ENCODE data around the gene TBRG4. TPM values are rescaled to one million over a fixed set of nuclear protein-coding genes. Genes with fewer than 3 reads are reported as not detected.

Gene TBRG4
- total RNA-seq, 4 donors from 2014 or later, result 83.4 to 140 (median 105) TPM

DNA sequence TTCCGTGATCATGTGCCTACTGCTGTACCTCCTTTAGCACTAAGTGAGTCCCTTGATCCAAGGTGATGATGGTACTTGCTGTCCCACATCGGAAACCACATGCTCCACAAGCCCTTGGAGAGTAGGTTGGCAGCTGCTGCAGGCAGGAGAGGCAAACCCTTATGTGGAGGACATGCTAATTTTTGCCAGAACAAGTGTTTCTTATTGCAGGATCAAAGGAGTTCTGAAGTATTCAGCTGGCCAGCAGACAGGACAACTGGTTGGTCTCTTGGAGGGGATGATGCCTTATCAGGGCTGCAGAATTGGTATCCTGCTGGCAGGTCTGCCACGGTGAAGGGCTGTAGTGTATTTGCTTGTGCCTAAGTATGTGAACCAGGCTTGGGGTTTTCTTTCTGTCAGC is 59.5 kb downstream of the TBRG4 start:
- no peaks in the 10 kb centered on the region for H3K36me3 ChIP-seq
- in situ Hi-C loops (cut with MboI; ENCODE audit: low pct_ligation_motif_present in 1 of 4, low pct_unique_long_range_greater_than_20kb in 1 of 4, low sequenced_read_pairs in 3 of 4) (no loop called here), intact Hi-C loops (cut with DNase I; ENCODE audit: low total_unique reads) (no loop called here)
- H3K27me3 ChIP-seq, result no peaks in the 10 kb centered on the region
- DNase-seq, result no peak
- H3K4me3 ChIP-seq, result no peak overlapping the region
- H3K9me3 ChIP-seq, result no peaks in the 10 kb centered on the region
- TF ChIP-seq, protein P1, sequence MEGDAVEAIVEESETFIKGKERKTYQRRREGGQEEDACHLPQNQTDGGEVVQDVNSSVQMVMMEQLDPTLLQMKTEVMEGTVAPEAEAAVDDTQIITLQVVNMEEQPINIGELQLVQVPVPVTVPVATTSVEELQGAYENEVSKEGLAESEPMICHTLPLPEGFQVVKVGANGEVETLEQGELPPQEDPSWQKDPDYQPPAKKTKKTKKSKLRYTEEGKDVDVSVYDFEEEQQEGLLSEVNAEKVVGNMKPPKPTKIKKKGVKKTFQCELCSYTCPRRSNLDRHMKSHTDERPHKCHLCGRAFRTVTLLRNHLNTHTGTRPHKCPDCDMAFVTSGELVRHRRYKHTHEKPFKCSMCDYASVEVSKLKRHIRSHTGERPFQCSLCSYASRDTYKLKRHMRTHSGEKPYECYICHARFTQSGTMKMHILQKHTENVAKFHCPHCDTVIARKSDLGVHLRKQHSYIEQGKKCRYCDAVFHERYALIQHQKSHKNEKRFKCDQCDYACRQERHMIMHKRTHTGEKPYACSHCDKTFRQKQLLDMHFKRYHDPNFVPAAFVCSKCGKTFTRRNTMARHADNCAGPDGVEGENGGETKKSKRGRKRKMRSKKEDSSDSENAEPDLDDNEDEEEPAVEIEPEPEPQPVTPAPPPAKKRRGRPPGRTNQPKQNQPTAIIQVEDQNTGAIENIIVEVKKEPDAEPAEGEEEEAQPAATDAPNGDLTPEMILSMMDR (IDR thresholded peaks at IDR 0.05), result no peak
- TF ChIP-seq POLR2AphosphoS5 (IDR thresholded peaks at IDR 0.05), result no peak
- no peak for TF ChIP-seq EP300 (IDR thresholded peaks at IDR 0.05; ENCODE audit: low read depth)
- TF ChIP-seq POLR2A (IDR thresholded peaks at IDR 0.05), result no peak
- no peak overlapping the region for H3K27ac ChIP-seq
- WGBS, 2 donors (ENCODE audit: low coverage in 1 of 2), result 20 to 78% methylated on average over 1 to 3 of the region's 3 CpGs
- no peaks in the 10 kb centered on the region for H3K4me1 ChIP-seq

DNA sequence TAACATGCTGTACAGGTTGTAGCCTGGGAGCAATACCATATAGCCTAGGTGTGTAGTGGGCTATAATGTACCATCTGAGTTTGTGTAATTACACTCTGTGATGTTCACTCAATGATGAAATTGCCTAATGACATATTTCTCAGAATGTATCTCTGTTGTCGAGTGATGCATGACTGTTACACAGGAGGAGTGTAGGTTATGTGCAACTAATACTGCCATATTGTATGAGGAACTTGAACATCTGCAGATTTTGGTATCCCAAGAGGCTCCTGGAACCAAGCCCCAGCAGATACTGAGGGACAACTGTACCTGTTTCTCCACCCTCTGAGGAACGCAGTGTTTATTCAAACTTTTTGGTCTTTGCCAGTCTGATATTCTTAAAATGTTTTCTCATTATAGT is 61.3 kb downstream of the TBRG4 start:
- TF ChIP-seq EP300 (IDR thresholded peaks at IDR 0.05; ENCODE audit: low read depth) (no peak), POLR2AphosphoS5 (IDR thresholded peaks at IDR 0.05) (no peak), POLR2A (IDR thresholded peaks at IDR 0.05) (no peak)
- TF ChIP-seq, protein P1 (IDR thresholded peaks at IDR 0.05), result no peak
- 71 to 100% methylated on average over 1 to 2 of the region's 2 CpGs for WGBS, 2 donors (ENCODE audit: low coverage in 1 of 2)
- DNase-seq, result no peak
- in situ Hi-C loops (cut with MboI; ENCODE audit: low pct_ligation_motif_present in 1 of 4, low pct_unique_long_range_greater_than_20kb in 1 of 4, low sequenced_read_pairs in 3 of 4) (no loop called here), intact Hi-C loops (cut with DNase I; ENCODE audit: low total_unique reads) (no loop called here)
- Histone ChIP-seq H3K36me3 (peaks cover 0 to 1% (median 0%) of the 10 kb centered on the region in 4 donors), H3K27me3 (no peaks in the 10 kb centered on the region), H3K4me3 (no peak overlapping the region), H3K4me1 (no peaks in the 10 kb centered on the region), H3K27ac (no peak overlapping the region), H3K9me3 (no peaks in the 10 kb centered on the region)

Small RNA genes within 50 kb of the gene (small RNA-seq; reads per million reads assigned to genes)
- gene SNORA5A (3.9 to 10.1 (median 5.7) reads per million in 4 donors), gene SNORA5B (0 reads per million in 4 donors), gene SNORA5C (95.0 to 176 (median 139) reads per million in 4 donors)

Other genes with a start within 250 kb of the TBRG4 start
- 10 to 100 TPM; 13.1 to 26.2 (median 20.4) TPM for gene PURB, start 226.2 kb downstream of the TBRG4 start, total RNA-seq
- gene MYO1G, start 132.7 kb downstream of the TBRG4 start, total RNA-seq, result 1 to 10 TPM; 2.5 to 8.3 (median 6.4) TPM
- 10 to 100 TPM; 40.4 to 76.4 (median 47.8) TPM for gene CCM2, start 111.5 kb downstream of the TBRG4 start, total RNA-seq
- 1 to 10 TPM; 1.1 to 5.2 (median 2.0) TPM for gene NACAD, start 22.7 kb downstream of the TBRG4 start, total RNA-seq
- gene RAMP3, start 46.1 kb upstream of the TBRG4 start, total RNA-seq, result 10 to 100 TPM in 3 of 4 donors, 1 to 10 TPM in 1; 6.4 to 25.1 (median 15.2) TPM